Kidney glomerular epithelial cell (primary cell): Measurements from ENCODE around the gene NADK2.
A peak's percentile ranks its signal among the peaks of the same experiment; 100 is the strongest.

Experiments used
- DNase-seq: peaks from one replicate; lab custom pipeline; 2025; lab: John Stamatoyannopoulos, UW

The NADK2 gene

GRCh38 chr5:36246036-36246800, 4.5 kb upstream of the NADK2 start:
- no peak for DNase-seq

DNA sequence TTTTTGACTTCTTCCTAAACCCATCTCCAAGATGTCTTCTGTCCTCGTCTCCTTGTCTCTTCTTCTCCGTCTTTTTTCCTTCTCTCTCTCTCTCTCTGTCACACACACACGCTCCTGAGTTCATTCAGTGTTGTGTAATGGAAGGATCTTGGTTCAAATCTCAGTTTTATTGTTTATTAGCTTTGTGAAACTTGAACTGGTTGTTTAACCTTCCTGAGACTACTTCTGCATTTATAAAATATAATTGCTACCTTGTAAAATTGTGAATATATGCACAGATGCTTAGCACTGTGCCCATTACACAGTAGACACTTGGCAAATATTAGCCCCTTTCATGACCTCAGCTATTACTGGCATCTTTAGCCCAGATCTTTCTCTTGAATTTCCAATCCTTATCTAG, 2.4 kb upstream of the NADK2 start:
- DNase-seq: no peak

GRCh38 chr5:36243653-36244052, 1.9 kb upstream of the NADK2 start:
- no peak for DNase-seq

GRCh38 chr5:36242534-36243485, 1.1 kb upstream of the NADK2 start:
- DNase-seq: peak; percentile 38

- DNase-seq: peak; percentile 56
Observed at GRCh38 chr5:36240779-36241630, 720 bp downstream of the NADK2 start.

GRCh38 chr5:36239370-36240293, 2.1 kb downstream of the NADK2 start:
- no peak for DNase-seq

DNA sequence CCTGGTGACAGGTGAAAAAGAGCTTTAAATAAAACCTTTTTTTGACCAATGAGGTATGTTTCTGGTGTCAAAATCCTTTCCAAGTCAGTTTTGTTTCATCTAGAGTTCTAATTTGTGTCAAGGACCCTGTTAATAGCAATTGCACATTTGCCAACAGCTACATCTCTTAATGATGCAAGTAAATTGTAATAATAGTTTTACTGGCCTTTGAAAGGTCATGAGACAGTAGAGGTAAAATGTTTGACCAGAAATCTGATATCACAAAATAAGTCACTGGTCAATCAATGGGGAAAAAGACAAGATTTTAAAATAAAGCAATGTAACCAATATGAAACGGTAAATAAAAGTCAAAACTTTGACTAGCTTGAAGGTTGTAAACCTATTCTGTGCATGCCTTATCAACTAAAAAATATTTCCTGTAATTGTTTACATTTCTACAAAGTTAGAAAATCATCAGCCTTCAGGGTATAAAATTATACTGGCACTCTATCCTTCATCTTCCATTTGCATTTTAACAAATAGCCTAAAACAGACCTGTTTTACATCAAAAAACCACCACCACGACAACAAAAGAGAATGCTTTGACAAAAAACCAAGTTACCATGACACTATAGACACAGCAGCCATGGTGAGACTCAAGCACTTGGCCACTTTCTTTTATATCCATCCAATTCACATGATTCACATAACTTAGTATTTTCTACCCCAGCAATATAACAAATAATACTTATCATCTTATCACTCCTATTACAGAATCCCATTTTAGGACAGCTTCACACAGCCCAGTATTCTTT, 3.0 kb downstream of the NADK2 start:
- DNase-seq: no peak

DNA sequence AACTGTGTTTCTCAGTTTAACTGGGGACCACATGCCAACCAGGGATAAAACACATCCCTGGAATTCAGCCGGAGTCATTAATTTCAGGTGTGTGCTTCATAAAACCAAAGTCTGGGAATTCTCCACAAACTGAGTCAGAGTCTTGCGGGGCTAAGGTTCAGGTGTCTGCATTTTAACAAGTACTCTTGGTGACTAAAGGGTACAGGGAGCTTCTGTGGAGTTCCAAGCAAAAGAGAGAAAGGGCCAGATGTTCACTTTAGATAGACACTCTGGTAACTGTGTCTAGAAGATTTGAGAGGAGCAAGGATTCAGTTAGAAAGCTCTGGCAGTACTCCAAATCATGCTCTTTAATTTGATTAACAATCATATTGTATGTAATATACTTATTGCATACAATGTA, 4.0 kb downstream of the NADK2 start:
- no peak for DNase-seq

DNA sequence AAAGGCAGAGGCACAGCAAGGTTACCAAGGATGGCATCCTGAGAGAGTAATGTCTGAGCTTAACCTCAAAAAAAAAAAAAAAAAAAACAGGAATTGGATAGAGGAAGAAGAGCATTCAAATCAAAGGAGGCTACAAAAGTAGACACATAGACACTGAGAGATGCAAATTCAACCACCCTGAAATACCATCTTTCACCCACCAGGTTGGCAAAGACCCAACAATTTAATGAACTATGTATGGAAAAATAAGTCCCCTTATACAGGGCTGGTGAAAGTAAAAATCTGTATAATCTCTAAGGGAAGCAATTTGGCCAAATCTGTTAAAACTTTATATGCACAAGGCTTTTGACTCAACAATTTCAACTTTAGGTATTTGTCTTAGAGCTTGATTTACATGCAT, 4.9 kb downstream of the NADK2 start:
- DNase-seq: no peak

- no peak for DNase-seq
Observed at GRCh38 chr5:36232533-36232932, 9.2 kb downstream of the NADK2 start.

DNA sequence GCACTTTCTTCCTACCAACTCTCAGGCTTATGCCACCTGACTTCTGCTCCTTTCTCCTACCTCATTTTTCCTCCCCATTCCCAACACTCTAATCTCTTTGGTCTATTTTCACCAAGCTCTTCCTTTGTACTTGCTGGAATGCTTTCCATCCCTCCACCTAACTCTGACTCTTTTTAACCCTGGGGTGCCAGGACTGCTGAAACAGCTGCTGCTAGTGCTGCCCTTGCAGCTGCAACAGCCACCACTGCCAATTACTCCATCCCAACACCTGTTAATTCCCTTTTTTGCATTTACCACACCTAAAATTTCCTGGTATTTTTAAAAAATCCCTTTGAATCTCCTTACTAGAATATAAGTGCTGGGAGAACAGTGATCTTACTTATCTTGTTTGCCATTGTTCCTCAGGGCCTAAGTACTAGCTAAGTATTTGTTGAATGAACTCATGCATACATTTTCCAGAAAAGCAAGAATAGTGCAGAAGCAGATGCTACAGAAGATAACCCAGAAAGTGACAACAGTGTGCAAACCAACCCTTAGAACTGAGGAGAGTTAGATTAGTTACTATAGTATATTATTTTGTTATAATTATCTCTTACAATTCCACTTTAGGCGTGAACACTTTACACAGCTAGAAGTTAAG, 11.5 kb downstream of the NADK2 start:
- DNase-seq: no peak

DNA sequence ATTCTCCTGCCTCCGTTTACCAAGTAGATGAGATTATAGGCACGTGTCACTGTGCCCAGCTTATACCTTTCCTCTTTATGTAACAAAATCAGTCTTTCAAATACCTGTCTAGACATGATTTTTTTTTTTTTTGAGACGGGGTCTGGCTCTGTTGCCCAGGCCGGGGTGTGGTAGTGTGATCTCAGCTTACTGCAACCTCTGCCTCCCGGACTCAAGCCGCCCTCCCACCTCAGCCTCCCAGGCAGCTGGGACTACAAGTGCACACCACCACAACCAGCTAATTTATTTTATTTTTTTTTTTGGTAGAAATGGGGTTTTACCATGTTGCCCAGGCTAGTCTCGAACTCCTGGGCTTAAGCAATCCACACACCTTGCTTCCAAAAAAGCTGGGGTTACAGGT, 13.2 kb downstream of the NADK2 start:
- no peak for DNase-seq

DNA sequence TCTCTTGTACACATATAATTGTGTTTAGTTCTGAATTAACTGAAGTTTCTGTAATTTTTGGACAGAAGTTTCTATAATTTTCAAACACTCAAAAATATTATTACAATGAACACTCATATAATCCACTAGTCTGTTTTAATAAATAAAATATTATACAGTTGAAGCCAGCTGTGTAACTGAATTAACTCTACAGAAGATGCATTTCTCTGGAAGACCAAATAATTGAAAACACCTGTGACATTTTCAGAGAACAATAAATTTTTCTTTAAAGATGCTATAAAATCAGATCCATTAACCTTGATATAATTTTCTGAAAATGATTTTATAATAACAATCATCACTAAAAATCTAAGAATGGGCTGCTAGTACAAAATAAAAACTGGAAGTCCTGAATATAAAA, 14.7 kb downstream of the NADK2 start:
- DNase-seq: no peak

GRCh38 chr5:36222620-36223019, 19.1 kb downstream of the NADK2 start:
- DNase-seq: no peak

DNA sequence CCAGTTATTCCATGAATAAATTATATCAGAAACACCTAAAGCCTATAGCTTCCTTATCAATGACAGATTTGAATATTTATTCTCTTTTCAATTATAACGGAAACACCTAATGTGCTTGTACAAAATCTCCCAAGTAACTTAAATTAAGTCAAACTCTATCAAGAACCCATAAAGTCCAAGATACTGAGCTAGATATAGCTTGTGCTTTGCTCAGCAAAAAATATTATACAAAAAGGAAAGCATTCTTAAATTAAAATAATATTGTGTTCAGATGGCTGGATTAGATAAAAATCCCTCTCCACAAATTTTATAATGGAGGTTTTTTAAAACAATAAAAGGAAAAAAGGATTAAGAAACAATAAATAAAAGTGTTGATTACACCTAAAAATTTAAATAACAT, 23.7 kb downstream of the NADK2 start:
- no peak for DNase-seq

DNA sequence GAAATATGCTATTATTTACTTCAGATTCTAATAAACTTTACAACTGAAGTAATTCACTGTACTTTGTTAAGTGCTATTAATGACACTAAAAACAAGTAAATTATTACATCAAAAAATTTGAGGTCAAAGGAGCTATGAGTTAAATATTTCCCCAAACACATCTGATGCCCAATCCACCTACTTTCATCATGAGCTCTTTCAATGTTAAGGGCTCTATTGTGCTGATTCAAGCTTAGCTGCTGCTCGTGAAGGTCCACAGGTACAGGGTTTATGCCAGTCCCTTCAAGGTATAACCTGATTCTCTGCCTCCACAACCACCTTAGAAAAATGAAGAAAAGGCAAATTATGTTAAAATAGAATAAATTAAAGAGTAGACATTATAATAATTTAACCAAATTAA, 24.2 kb downstream of the NADK2 start:
- no peak for DNase-seq

GRCh38 chr5:36215910-36216309, 25.8 kb downstream of the NADK2 start:
- DNase-seq: no peak

- DNase-seq: no peak
Observed at GRCh38 chr5:36214436-36214835, 27.3 kb downstream of the NADK2 start.

DNA sequence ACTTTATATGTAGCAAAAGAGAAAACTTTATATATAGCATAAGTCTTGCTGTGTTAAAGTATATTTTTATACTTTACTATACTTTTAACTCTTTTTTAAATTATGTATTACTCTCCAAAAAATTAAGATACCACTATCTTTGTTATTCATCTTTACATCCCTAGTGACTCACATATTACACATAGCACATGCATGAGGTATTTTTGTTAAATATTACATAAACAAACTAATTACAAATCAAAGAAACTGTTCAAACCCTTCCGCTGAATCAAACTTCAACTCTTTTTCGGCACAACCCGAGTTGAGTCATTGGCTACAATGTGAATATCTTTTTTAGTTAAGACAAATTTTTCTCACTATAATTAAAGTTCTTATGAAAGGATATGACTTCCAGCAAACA, 32.1 kb downstream of the NADK2 start:
- no peak for DNase-seq

DNA sequence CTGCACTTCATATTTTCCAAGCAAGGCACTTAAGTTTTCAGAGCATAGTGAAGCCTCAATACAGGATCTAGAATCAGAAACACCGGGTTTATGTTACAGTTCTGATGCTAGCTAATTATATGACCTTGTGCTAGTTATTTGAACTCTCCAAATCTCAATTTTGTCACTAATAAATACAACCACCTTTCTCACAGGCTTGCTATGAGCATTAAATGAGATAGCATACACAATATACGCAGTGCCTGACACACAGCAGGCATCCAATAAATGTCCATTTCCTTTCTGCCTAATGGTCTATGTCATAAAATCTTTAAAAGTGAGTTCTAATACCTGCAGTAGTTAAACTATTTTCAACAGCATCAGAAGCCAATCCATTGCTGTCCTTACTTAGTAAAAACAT, 32.9 kb downstream of the NADK2 start:
- no peak for DNase-seq
